HG02884 (cell line): ENCODE data around the gene CHST15.

Experiments
- ATAC-seq: cut with Tn5 transposase; IDR thresholded peaks from one replicate; pipeline ENCODE4 v1.9.1; 2021; ENCODE audit warnings: mild to moderate bottlenecking, moderate library complexity; ENCODE audit not compliant: unreplicated experiment

The CHST15 gene

GRCh38 chr10:124066781-124067714 is 26.4 kb downstream of the CHST15 start:
- no peak for ATAC-seq

DNA sequence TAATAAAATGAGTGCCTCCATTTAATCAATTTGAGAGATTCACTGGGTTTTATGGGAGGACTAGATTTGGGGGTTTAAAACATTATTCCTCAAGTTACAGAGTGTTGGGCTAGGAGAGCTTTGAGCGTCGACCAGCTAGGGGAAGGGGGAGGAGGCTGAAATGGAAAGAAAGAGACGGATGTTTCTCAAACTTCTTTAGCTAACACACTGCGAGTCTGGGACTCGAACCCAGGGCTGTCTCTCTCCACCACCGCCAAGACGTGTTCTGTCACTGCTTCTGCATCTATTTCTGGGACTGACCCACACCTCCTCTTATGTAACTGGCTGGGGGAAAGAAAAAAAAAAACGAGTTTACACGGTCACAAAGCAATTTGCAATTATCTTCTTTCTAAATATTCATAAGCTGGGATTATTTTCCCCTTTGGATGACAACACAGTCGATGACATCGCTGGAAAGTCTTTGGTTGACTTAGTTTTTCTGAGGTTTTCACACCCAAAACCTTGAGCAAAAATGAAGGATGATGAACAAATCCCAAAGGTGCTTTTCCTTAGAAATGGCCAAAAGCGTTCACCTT is 27.2 kb downstream of the CHST15 start:
- no peak for ATAC-seq

DNA sequence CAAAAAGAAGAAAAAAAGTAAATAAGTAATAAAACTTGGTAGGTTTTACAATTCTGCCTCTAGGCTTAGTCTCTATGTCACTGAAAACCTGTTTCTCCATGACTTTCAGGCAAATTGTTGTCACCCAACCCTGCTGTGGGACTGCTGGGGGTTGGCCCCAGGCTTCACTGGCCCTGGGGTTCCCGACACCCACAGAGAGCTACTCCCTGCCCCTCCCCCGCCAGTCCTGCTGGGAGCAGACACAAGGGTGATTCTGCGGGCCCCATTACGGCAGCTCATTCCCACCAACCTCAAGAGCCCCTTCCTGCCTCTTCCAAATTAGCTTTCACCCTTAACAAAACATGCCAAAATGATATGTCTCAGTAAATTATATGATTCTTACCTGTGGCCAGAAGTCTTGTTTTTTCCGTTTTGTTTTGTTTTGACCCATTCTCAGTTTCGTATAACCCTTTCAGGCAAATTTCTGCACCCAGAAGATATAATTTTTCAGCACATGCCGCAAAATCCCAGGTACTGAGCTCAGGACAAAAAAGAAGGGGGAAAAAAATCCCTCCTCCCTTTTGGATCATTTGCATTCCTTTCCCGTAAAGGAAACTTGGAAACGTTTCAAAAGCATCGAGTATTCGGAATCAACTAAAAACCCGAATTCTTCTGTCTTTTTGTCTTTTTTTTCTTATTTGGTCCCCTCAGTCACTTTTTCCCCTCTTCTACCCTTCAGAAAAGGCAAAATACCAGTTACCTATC is 27.8 kb downstream of the CHST15 start:
- no peak for ATAC-seq

DNA sequence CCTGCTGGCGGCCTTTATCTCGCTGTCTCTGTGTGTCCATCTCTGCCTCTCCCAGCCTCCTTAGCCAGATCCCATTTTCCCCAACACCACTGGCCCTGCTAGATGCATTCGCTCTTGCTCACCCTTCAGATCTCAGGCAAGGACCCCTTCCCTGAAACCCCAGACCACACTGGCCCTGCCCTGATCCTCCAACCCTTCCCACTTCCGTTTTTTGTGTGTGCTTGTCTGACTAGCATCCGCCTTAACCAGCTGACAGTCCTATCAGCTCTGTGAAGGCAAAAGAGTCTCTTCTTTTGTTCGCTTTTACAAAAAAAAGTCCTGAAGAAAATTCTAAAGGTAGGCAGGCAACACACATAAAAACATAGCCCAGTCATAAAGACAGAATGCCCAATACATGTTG is 28.7 kb downstream of the CHST15 start:
- ATAC-seq, result no peak

GRCh38 chr10:124063750-124064603 is 29.4 kb downstream of the CHST15 start:
- ATAC-seq, result no peak

GRCh38 chr10:124062390-124062789 is 31.0 kb downstream of the CHST15 start:
- no peak for ATAC-seq

DNA sequence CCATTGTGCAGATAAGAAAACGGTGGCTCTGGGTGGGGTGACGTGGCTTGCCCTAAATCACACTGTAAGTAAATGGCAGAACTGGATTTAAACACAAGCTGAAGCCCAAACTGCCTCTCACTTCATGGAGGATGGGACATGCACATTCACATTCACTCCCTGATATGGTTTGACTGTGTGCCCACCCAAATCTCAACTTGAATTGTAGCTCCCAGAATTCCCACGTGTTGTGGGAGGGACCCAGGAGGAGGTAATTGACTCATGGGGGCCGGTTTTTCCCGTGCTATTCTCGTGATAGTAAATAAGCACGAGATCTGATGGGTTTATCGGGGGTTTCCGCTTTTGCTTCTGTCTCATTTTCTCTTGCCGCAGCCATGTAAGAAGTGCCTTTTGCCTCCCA is 32.4 kb downstream of the CHST15 start:
- no peak for ATAC-seq

DNA sequence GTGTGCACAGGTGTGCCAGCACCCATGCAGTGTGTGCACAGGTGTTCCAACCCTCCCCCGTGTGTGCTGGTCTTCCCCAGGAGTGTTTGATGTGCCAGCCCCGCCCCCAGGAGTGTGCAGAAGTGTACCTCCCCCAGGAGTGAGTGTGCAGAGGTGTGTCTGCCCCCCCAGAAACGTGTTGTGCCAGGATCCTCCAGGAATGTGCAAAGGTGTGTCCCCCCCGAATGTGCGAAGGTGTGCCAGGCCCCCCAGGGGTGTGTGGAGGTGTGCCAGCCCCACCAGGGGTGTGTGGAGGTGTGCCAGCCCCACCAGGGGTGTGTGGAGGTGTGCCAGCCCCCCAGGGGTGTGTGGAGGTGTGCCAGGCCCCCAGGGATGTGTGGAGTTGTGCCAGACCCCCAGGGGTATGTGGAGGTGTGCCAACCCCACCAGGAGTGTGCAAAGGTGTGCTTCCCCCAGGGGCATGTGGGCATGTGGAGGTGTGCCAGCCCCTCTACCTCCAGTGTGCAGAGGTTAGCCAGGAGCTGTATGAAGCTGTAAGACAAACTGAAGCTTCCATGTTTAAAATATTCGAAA is 33.2 kb downstream of the CHST15 start:
- ATAC-seq, result no peak

GRCh38 chr10:124059551-124059950 is 33.8 kb downstream of the CHST15 start:
- ATAC-seq, result no peak

GRCh38 chr10:124058346-124059003 is 34.9 kb downstream of the CHST15 start:
- no peak for ATAC-seq

DNA sequence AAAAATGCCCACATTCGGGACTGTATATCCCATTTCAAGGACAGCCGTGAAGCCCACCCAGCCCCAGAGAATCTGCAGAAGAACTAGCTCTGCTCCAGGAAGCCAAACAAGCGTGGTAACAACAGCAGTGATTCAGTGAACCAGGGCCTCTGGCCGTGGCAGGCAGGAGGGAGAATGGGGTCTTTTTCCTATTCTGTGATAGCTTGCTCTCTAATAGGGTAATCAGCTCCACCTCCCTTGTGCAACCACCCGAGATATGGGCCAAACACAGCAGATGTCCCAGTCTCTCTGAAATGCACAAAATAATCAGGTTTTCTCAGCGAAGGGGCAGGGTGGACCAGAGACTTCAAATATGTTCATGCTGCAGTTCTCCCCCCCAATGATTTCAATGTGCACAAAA is 35.8 kb downstream of the CHST15 start:
- no peak for ATAC-seq

DNA sequence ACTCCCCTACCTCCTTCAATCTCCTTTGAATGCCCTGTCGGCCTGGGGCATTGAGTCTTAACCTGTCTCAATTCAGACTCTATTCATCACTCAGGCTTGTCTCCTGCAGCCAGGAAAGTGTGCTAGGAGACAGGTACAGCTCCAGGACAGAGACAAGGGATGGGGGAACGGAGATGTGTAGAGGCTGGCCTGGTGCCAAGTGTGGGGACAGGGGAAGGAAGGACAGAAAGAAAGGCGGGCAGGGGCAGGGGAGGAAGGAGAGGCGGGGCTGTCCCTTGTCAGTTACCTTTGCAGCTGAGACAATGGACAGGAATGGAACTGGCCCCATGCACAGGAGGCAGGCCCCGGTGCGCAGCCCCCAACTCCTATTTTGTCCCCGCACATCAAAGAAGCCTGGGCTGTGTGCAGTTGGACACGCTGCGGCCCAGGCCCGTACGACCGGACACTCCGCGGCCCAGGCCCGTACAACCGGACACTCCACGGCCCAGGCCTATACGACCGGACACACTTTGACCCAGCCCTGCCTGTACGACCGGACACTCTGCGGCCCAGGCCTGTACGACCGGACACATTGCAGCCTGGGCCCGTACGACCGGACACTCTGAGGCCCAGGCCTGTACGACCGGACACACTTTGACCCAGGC is 36.9 kb downstream of the CHST15 start:
- no peak for ATAC-seq

DNA sequence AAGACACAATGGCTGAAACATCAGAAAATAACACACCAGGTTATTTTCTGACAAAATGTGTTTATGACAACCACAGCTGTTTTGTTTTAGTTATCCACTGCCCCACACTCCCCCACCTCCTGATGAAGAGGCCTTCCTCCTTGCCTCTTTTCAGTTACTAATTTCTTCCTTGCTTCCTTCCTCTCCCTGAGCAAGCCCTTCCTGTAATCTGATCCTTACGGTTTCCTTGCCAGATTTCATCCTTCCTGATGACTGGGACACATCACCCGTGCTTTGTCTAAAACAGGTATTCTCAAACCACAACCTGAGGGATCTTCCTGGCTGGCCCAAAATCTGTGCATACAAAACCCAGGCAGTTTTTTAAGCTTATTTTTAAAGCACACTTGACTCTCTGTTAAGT is 39.4 kb downstream of the CHST15 start:
- ATAC-seq, result no peak

DNA sequence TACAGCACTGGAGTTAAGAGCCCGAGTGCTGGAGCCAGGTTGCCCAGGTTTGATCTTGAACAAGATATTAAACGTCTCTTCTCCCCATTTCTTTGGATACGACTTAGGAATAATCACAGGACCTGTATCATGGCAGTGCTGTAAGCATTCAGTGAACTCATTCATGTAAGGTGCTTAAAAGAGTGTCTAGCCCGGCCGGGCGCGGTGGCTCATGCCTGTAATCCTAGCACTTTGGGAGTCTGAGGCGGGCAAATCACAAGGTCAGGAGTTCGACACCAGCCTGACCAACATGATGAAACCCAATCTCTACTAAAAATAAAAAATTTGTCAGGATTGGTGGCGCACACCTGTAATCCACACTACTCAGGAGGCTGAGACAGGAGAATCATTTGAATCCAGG is 40.8 kb downstream of the CHST15 start:
- no peak for ATAC-seq

GRCh38 chr10:124050021-124051015 is 43.1 kb downstream of the CHST15 start:
- no peak for ATAC-seq

DNA sequence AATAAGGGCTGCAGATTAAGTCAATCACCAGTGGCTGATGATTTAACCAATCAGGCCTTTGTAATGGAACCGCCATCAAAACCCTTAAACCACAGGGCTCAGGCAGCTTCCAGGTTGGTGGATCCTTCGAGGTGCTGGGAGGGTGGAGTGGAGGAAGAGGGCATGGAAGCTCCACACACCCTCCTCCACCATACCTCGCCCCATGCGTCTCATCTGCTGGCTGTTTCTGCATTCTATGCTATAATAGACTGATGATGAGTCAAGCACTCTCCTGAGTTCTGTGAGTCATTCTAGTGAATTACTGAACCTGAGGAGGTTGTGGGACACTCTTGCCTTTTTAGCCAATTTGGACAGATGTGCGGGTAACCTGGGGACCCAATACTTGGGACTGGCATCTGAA is 43.9 kb downstream of the CHST15 start:
- no peak for ATAC-seq

DNA sequence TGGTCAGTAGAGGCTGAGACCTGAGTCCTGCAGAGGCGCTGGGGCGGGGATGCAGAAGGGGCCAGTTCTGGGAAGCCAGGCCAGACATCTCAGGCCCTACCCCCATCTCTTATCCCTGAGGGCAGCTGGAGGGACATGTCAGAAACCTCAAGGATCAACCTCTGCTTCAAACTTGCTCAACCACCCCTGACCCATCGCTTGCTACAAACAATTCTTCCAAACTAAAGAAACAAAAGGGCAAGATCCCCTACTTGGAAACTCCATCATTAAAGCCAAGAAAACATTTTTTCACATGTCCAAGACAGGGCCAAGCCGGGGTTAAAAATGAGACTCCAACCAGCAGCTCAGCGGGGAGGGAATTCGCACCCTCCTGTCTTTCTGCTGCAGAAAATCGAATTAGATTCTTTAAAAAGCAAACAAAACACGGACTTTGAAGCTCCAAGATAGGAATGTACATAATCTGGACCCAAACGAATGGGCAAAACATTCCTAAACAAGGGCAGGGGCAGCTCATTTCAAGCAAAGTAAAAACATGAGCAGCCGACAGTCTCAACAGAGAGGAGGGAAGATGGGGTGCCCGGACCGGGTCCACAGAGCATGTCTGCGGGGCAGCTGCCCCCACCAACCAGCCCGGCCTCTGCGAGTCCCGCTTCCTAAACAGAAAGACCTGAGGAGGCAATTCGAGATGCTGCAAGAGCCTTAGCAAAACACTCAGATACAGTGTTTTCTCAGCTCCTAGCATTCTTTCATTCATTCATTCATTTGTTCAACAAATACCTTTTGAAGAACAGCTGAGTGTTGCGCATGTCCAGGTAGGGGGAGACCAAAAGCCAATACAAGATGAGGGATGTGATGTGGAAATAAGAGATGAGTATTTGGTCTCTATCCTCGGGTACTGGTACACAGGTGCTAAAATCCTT is 44.8 kb downstream of the CHST15 start:
- no peak for ATAC-seq
